ENCODE data around the gene GSTCD. TPM values are rescaled to one million over a fixed set of nuclear protein-coding genes. Genes with fewer than 3 reads are reported as not detected.
A peak's percentile ranks its signal among the peaks of the same experiment; 100 is the strongest.

Gene GSTCD
- total and polyA plus RNA-seq, 9 of the 15 experiments (the other 6 are each of a cell fraction or from before 2014, with no cell fraction given): 4.5 to 36.3 (median 16.0) TPM

- TF ChIP-seq ZNF695 (CRISPR knock-in tag; IDR thresholded peaks at IDR 0.05) (no peak), RBM17 (IDR thresholded peaks at IDR 0.05; ENCODE audit: borderline replicate concordance, low read depth, low read length) (no peak), TCFL5 (CRISPR knock-in tag; conservative IDR thresholded peaks at IDR 0.05) (no peak), ZNF830 (CRISPR knock-in tag; IDR thresholded peaks at IDR 0.05) (no peak), MCM5 (IDR thresholded peaks at IDR 0.05; ENCODE audit: low read depth) (no peak), ZNF232 (CRISPR knock-in tag; IDR thresholded peaks at IDR 0.05) (no peak), ZNF280A (IDR thresholded peaks at IDR 0.05; ENCODE audit: low read depth, partially characterized antibody) (no peak), MBD2 (IDR thresholded peaks at IDR 0.05; ENCODE audit: borderline replicate concordance, low read depth) (peak; percentile 87), GTF3C2 (IDR thresholded peaks at IDR 0.05; ENCODE audit: borderline replicate concordance, extremely low read depth, insufficient read length) (no peak), DLX4 (CRISPR knock-in tag; IDR thresholded peaks at IDR 0.05) (no peak), ETV6 (IDR thresholded peaks at IDR 0.05; ENCODE audit: borderline replicate concordance in 1 of 2, low read depth in 2 of 2, low read length in 1 of 2) (peak in 1 of 2 experiments; percentile 46; a peak in 2 of 4 replicates), ETV6 (CRISPR knock-in tag; IDR thresholded peaks at IDR 0.05; ENCODE audit: borderline replicate concordance) (no peak), PBX2 (CRISPR knock-in tag; IDR thresholded peaks at IDR 0.05; ENCODE audit: low read depth) (no peak), PBX2 (tag; conservative IDR thresholded peaks at IDR 0.05; ENCODE audit: low read depth) (peak; percentile 55), ZNF398 (CRISPR knock-in tag; IDR thresholded peaks at IDR 0.05) (no peak), RFX5 (IDR thresholded peaks at IDR 0.05; ENCODE audit: low read depth, low read length) (0 out of 2 replicates have a peak, but pooled peaks have one; percentile 34)
Observed at GRCh38 chr4:105708181-105709080, at the start of gene GSTCD, which contains the start of gene INTS12 (continued).
